GM21423 (cell line): ENCODE data around the gene EPAS1.

Experiments
- ATAC-seq: cut with Tn5 transposase; IDR thresholded peaks from one replicate; pipeline ENCODE4 v1.9.1; 2021; ENCODE audit warnings: mild to moderate bottlenecking, moderate library complexity; ENCODE audit not compliant: unreplicated experiment

The EPAS1 gene

GRCh38 chr2:46318579-46319460 lies 21.6 kb downstream of the EPAS1 start:
- ATAC-seq = no peak

- no peak for ATAC-seq
Observed at GRCh38 chr2:46319711-46320110, 22.5 kb downstream of the EPAS1 start.

GRCh38 chr2:46320141-46320567 lies 22.9 kb downstream of the EPAS1 start:
- ATAC-seq = no peak

- ATAC-seq = no peak
Observed at GRCh38 chr2:46323730-46324129, 26.5 kb downstream of the EPAS1 start.

- ATAC-seq = no peak
Observed at GRCh38 chr2:46325182-46325928, 28.1 kb downstream of the EPAS1 start.

- ATAC-seq = no peak
Observed at GRCh38 chr2:46326231-46326980, 29.2 kb downstream of the EPAS1 start.

GRCh38 chr2:46327627-46328026 lies 30.4 kb downstream of the EPAS1 start:
- ATAC-seq = no peak

GRCh38 chr2:46328291-46328690 lies 31.1 kb downstream of the EPAS1 start:
- no peak for ATAC-seq

- ATAC-seq = no peak
Observed at GRCh38 chr2:46328829-46329228, 31.6 kb downstream of the EPAS1 start.

GRCh38 chr2:46329340-46329739 lies 32.1 kb downstream of the EPAS1 start:
- ATAC-seq = no peak

GRCh38 chr2:46329803-46330775 lies 32.9 kb downstream of the EPAS1 start:
- ATAC-seq = no peak

- no peak for ATAC-seq
Observed at GRCh38 chr2:46331109-46331766, 34.0 kb downstream of the EPAS1 start.

- no peak for ATAC-seq
Observed at GRCh38 chr2:46332686-46333281, 35.6 kb downstream of the EPAS1 start.

- ATAC-seq = no peak
Observed at GRCh38 chr2:46333912-46334311, 36.7 kb downstream of the EPAS1 start.

- ATAC-seq = no peak
Observed at GRCh38 chr2:46334389-46335271, 37.4 kb downstream of the EPAS1 start.

GRCh38 chr2:46335391-46336282 lies 38.4 kb downstream of the EPAS1 start:
- no peak for ATAC-seq

GRCh38 chr2:46336283-46336959 lies 39.2 kb downstream of the EPAS1 start:
- no peak for ATAC-seq
